Sigmoid colon (tissue), 4 donors: ENCODE data around the gene TM9SF2.

Source experiments
- EP300 ChIP-seq, 4 donors: sonication (generic); formaldehyde crosslinking; IDR thresholded peaks; one replicate each; pipeline ENCODE4 v1.6.1; 2017; ENCODE audit warnings: antibody characterized with exemption in 4 of 4
- TF ChIP-seq, protein P1 (sequence below), 4 experiments: fragments of 450-650 bp in 3 of 4; fragments of 200-600 bp in 1 of 4; IDR thresholded peaks; one replicate each; pipeline ENCODE4 v1.5.1; 2016 to 2019; ENCODE audit warnings: antibody characterized with exemption in 4 of 4, mild to moderate bottlenecking in 3 of 4, moderate library complexity in 2 of 4

DNA sequence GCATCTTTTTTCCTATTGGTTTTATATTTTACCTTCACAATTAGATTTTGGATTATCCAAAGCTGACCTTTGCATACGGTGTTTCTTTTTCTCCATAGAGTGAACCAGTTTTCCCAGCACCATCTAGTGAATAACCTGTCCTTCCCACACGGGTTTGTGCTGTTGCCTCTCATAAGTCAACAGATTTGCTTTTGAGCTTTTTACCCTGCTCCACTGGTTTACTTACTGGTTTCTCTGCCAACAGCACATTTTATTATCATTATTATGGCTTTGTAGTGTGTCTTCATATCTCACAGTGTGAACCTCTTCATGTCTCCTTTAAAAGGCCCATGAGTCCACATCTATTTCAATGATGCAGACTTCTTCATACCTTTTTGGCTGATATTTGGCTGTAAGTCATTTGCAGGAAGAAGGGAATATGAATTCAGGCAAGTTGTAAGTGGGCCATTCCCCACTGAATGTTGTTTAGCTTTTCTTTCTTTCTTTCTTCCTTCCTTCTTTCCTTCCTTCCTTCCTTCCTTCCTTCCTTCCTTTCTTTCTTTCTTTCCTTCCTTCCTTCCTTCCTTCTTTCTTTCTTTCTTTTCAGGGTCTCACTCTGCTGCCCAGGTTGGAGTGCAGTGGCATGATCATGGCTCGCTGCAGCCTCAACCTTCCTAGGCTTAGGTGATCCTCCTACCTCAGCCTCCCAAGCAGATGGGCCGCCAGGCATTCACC, 86.8 kb downstream of the TM9SF2 start:
- TF ChIP-seq, protein P1, sequence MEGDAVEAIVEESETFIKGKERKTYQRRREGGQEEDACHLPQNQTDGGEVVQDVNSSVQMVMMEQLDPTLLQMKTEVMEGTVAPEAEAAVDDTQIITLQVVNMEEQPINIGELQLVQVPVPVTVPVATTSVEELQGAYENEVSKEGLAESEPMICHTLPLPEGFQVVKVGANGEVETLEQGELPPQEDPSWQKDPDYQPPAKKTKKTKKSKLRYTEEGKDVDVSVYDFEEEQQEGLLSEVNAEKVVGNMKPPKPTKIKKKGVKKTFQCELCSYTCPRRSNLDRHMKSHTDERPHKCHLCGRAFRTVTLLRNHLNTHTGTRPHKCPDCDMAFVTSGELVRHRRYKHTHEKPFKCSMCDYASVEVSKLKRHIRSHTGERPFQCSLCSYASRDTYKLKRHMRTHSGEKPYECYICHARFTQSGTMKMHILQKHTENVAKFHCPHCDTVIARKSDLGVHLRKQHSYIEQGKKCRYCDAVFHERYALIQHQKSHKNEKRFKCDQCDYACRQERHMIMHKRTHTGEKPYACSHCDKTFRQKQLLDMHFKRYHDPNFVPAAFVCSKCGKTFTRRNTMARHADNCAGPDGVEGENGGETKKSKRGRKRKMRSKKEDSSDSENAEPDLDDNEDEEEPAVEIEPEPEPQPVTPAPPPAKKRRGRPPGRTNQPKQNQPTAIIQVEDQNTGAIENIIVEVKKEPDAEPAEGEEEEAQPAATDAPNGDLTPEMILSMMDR (IDR thresholded peaks at IDR 0.05): no peak
- no peak for TF ChIP-seq EP300 (IDR thresholded peaks at IDR 0.05)
